HPDE6-E6E7 (cell line): ENCODE results near the gene FAM240B.

Experiments
- DNase-seq: peaks from one replicate; pipeline ENCODE4 v3.0.0; 2011; ENCODE audit warnings: missing footprints; ENCODE audit errors: extremely low spot score

The FAM240B gene

GRCh38 chr9:38670542-38671371, 49.2 kb downstream of the FAM240B start:
- DNase-seq, result no peak

- no peak for DNase-seq
Observed at GRCh38 chr9:38668791-38669466, 51.0 kb downstream of the FAM240B start.

- no peak for DNase-seq
Observed at GRCh38 chr9:38662763-38663593, 57.0 kb downstream of the FAM240B start.

- DNase-seq, result no peak
Observed at GRCh38 chr9:38659538-38659937, 60.4 kb downstream of the FAM240B start.

GRCh38 chr9:38656896-38657295, 63.0 kb downstream of the FAM240B start:
- no peak for DNase-seq

GRCh38 chr9:38652486-38652885, 67.4 kb downstream of the FAM240B start:
- DNase-seq, result no peak

- DNase-seq, result no peak
Observed at GRCh38 chr9:38652044-38652443, 67.9 kb downstream of the FAM240B start.

- DNase-seq, result no peak
Observed at GRCh38 chr9:38651400-38652042, 68.4 kb downstream of the FAM240B start.

- DNase-seq, result no peak
Observed at GRCh38 chr9:38650564-38650963, 69.4 kb downstream of the FAM240B start.

GRCh38 chr9:38649731-38650363, 70.1 kb downstream of the FAM240B start:
- DNase-seq, result no peak

- no peak for DNase-seq
Observed at GRCh38 chr9:38644601-38645000, 75.3 kb downstream of the FAM240B start.
